Central memory CD8-positive, alpha-beta T cell (primary cell): ENCODE measurements around the gene GLE1.
A peak's percentile ranks its signal among the peaks of the same experiment; 100 is the strongest.
"Not testable (repeated sequence)": the region's sequence is repeated elsewhere in the genome, so short reads cannot be mapped to it uniquely, and the experiment has no call there.

Source experiments
- ATAC-seq: fragments of 150-1000 bp; cut with Tn5 transposase; replicated peaks from 2 replicates; pipeline ENCODE4 v1.10.0; 2022; ENCODE audit warnings: mild to moderate bottlenecking, moderate FRiP score, moderate number of reproducible peaks; ENCODE audit not compliant: poor library complexity, severe bottlenecking; ENCODE audit errors: extremely low read depth
- DNase-seq, 2 donors: peaks; one replicate each; pipeline ENCODE4 v3.0.0; 2021; ENCODE audit warnings: low spot score in 2 of 2
- H3K27ac Mint-ChIP-seq: one replicate; pipeline ENCODE4 v1.8.0; 2022; ENCODE audit warnings: low read depth, mild to moderate bottlenecking, moderate library complexity, mixed read lengths
- H3K27me3 Mint-ChIP-seq: one replicate; pipeline ENCODE4 v1.8.0; 2022; ENCODE audit warnings: mixed read lengths
- H3K36me3 Mint-ChIP-seq: one replicate; pipeline ENCODE4 v1.8.0; 2022; ENCODE audit warnings: mild to moderate bottlenecking, moderate library complexity, mixed read lengths; ENCODE audit not compliant: insufficient read depth
- H3K4me1 Mint-ChIP-seq: one replicate; pipeline ENCODE4 v1.8.0; 2022; ENCODE audit warnings: mixed read lengths
- H3K4me3 Mint-ChIP-seq: one replicate; pipeline ENCODE4 v1.8.0; 2022; ENCODE audit warnings: mild to moderate bottlenecking, moderate library complexity, mixed read lengths
- H3K9me3 Mint-ChIP-seq: one replicate; pipeline ENCODE4 v1.8.0; 2022; ENCODE audit warnings: mixed read lengths

The GLE1 gene

DNA sequence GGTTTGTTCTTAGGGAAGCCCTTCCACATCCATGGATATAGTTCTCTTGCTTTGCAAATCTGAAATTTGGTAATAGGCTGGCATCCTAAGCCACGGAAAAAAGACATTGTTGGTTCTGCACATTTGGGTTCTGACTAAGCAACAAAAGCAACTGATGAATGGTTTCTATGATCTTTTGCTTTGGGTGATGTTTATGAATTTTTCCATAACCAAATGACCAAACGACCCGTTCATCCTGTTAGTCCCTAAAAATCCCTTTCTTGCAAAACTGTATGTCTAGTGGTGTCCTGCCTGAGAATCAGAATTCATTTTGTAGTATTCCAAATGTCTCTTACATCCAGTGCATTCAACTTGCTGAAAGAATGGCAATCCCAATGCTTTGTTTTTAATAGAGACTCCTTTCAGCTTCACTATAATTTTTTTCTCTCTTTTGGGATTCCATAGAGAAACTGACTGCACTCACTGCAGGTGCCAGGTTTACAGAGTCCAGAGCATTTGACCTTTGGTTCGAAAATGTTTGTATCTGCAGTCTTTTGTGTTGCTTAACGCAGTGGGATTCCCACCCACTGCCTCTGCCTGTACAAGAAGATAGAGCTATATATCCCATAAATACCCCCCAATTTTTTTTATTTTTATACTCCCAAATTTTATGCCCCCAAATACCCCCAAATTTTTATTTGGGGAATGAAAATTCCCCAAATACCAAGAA lies 52.6 kb downstream of the GLE1 start:
- H3K4me3 Mint-ChIP-seq, result no peak overlapping the region

DNA sequence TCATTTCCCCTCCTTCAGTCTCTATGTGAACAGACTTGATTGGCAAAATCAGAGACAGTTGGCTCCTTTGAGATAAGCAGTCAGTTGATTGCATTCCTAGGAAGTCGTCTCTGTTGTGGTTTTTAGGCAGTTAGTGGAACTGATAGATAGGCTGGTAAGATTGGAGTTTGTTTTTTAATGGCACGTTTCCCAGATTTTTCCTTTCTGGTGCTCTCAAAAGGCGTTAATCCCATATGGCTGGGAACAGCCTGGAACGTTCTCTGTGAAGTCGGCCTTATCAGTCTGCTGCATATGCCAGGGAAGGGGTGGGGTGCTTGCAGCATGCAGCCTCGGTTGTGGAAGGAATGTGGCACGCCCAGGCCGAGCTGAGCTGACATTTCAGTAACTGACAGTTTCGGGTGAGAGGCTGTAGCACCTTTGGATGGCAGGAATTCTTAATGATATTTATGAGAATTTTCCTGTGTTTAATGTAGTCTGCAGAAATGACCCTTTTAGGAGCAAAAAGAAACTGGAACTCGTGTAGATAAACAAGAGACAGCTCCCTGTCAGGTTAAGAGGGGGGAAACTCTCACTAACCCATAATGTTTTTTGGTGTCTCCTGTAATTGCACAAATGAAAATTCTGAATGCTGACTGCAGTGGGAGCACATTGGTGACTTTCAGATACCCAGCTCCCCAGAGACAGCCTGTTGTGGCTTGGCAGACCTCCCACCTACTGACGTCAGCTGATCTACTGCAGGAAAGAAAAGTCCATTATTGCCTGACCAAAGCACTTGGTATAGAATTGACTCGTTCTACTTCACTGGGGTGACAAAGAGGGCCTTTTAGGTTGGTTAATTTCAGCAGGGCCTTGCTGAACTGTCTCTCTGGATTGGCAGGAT lies 54.2 kb downstream of the GLE1 start:
- no peaks in the 10 kb centered on the region for H3K9me3 Mint-ChIP-seq
- peak overlapping the region; percentile 53 for H3K27ac Mint-ChIP-seq
- DNase-seq (peak in 1 of 2 donors; percentile 26), ATAC-seq (peak; percentile 67)
- H3K27me3 Mint-ChIP-seq, result no peaks in the 10 kb centered on the region
- peak overlapping the region; percentile 19 for H3K4me3 Mint-ChIP-seq
- H3K4me1 Mint-ChIP-seq, result peaks cover 27% of the 10 kb centered on the region
- peaks cover 4% of the 10 kb centered on the region for H3K36me3 Mint-ChIP-seq

More for the DNA sequence above, 52.6 kb downstream of the GLE1 start:
- Mint-ChIP-seq H3K36me3 (peaks cover 1% of the 10 kb centered on the region), H3K9me3 (no peaks in the 10 kb centered on the region), H3K27ac (no peak overlapping the region), H3K27me3 (no peaks in the 10 kb centered on the region), H3K4me1 (peaks cover 28% of the 10 kb centered on the region)
- ATAC-seq (no peak), DNase-seq (no peak)

- peaks cover 38% of the 10 kb centered on the region for H3K36me3 Mint-ChIP-seq
- peak overlapping the region; percentile 22 for H3K27ac Mint-ChIP-seq
Measured at GRCh38 chr9:128565578-128565977, 61.1 kb downstream of the GLE1 start.

DNA sequence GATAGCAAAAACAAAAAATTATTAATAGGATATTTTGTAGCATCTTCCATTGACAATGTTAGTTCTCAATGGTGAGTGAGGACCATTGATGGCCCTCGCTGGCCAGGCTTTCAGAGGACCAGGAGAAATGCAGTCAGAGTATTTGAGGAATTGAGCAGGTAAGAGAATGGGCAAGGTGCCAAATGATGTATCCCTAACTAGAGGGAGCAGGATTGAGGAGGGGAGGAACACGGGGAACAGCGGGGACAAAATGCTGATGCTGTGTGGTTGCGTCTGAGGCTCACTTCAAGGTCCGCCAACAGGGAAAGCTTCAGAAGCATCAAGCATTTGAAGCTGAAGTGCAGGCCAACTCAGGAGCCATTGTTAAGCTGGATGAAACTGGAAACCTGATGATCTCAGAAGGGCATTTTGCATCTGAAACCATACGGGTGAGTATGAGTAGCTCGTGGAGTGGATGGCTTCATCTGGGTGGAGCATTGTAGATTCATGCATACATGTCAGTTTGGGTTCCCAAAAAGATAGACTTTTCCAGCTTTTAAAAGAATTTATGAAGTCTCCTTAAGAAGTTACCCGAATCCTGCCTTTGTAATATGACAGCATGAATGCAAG lies 64.1 kb downstream of the GLE1 start:
- Mint-ChIP-seq H3K27me3 (no peaks in the 10 kb centered on the region), H3K27ac (no peak overlapping the region), H3K4me3 (no peak overlapping the region), H3K36me3 (peaks cover 43% of the 10 kb centered on the region), H3K4me1 (peaks cover 31% of the 10 kb centered on the region), H3K9me3 (no peaks in the 10 kb centered on the region)
- ATAC-seq (no peak), DNase-seq (no peak)

More at GRCh38 chr9:128565578-128565977, 61.1 kb downstream of the GLE1 start:
- H3K27me3 Mint-ChIP-seq, result no peaks in the 10 kb centered on the region
- DNase-seq (no peak), ATAC-seq (no peak)
- H3K4me1 Mint-ChIP-seq, result peaks cover 29% of the 10 kb centered on the region
- H3K9me3 Mint-ChIP-seq, result no peaks in the 10 kb centered on the region
- no peak overlapping the region for H3K4me3 Mint-ChIP-seq

DNA sequence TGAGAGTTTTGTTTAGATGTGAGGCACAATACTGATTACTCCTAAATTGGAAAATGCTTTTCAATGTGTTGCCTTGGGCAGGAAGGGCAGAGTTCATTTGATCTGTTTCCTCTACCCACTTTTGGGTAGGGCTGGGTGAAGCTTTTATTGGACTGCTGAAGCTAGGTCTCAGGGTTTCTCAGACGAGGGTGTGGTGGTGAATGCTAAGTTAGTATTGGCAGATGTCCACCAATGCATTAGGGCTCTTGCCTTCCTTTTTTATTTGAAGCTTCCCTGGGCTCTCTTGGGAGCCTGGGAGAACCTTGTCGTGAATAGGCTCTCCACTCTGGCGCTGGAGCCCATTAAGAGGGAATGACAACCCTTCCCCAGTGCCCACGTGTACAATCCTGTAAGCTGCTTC lies 71.0 kb downstream of the GLE1 start:
- Mint-ChIP-seq H3K4me1 (peaks cover 7% of the 10 kb centered on the region), H3K4me3 (no peak overlapping the region), H3K36me3 (peaks cover 67% of the 10 kb centered on the region), H3K9me3 (no peaks in the 10 kb centered on the region), H3K27me3 (no peaks in the 10 kb centered on the region), H3K27ac (no peak overlapping the region)
- DNase-seq (no peak), ATAC-seq (no peak)

- H3K27me3 Mint-ChIP-seq, result no peaks in the 10 kb centered on the region
- DNase-seq (no peak), ATAC-seq (no peak)
- H3K9me3 Mint-ChIP-seq, result no peaks in the 10 kb centered on the region
- no peak overlapping the region for H3K27ac Mint-ChIP-seq
- H3K4me3 Mint-ChIP-seq, result no peak overlapping the region
- H3K36me3 Mint-ChIP-seq, result peaks cover 68% of the 10 kb centered on the region
- peaks cover 7% of the 10 kb centered on the region for H3K4me1 Mint-ChIP-seq
Measured at GRCh38 chr9:128575916-128576315, 71.4 kb downstream of the GLE1 start.

- Mint-ChIP-seq H3K9me3 (no peaks in the 10 kb centered on the region), H3K27me3 (no peaks in the 10 kb centered on the region), H3K4me1 (peaks cover 3% of the 10 kb centered on the region), H3K4me3 (no peak overlapping the region), H3K36me3 (peaks cover 73% of the 10 kb centered on the region), H3K27ac (peak overlapping the region; percentile 65)
- DNase-seq (no peak), ATAC-seq (no peak)
Measured at GRCh38 chr9:128577206-128577605, 72.7 kb downstream of the GLE1 start.

DNA sequence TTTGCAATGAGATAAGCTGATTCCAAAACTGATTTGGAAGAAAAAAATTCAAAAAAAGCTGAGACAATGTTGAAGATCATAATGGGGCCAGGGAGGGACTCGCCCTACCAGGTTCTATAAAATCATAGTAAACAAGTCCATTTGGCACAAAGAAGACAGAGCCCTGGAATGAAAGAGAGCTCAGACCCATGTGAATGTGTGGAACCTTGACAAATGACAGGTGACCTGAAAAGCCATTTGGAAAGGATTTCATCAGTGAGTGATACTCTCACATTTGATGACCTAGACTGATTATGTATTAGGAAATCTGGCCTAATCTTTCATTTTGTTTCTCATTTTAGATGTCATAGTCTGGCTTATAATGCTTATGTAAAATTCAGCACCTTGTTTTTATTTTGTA lies 74.7 kb downstream of the GLE1 start:
- DNase-seq (no peak), ATAC-seq (no peak)
- Mint-ChIP-seq H3K27me3 (no peaks in the 10 kb centered on the region), H3K27ac (peak overlapping the region; percentile 29), H3K4me3 (no peak overlapping the region), H3K9me3 (no peaks in the 10 kb centered on the region), H3K4me1 (no peaks in the 10 kb centered on the region), H3K36me3 (peaks cover 89% of the 10 kb centered on the region)

GRCh38 chr9:128580731-128581130 lies 76.2 kb downstream of the GLE1 start:
- ATAC-seq, result no peak
- no peaks in the 10 kb centered on the region for H3K9me3 Mint-ChIP-seq
- no peak for DNase-seq
- no peak overlapping the region for H3K4me3 Mint-ChIP-seq
- no peak overlapping the region for H3K27ac Mint-ChIP-seq
- H3K4me1 Mint-ChIP-seq, result no peaks in the 10 kb centered on the region
- no peaks in the 10 kb centered on the region for H3K27me3 Mint-ChIP-seq
- H3K36me3 Mint-ChIP-seq, result peaks cover 90% of the 10 kb centered on the region

DNA sequence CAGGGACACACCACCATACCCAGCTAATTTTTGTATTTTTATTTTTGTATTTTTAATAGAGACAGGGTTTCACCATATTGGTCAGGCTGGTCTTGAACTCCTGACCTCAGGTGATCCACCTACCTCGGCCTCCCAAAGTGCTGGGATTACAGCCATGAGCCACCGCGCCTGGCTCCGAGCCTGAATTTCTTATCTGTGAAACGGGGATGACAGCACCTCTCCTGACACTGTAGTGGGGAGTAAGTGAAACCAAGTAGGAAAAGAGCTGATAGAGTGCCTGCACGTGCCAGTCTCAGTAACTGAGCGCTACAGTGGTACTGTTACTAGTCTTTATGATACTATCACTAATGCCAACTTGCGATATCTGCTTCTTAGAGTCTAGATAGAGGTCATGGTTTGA lies 80.6 kb downstream of the GLE1 start:
- Mint-ChIP-seq H3K27ac (peak overlapping the region; percentile 35), H3K36me3 (peaks cover 88% of the 10 kb centered on the region)
- not testable (repeated sequence) for ATAC-seq, DNase-seq, H3K27me3 Mint-ChIP-seq, H3K4me1 Mint-ChIP-seq, H3K4me3 Mint-ChIP-seq, H3K9me3 Mint-ChIP-seq

DNA sequence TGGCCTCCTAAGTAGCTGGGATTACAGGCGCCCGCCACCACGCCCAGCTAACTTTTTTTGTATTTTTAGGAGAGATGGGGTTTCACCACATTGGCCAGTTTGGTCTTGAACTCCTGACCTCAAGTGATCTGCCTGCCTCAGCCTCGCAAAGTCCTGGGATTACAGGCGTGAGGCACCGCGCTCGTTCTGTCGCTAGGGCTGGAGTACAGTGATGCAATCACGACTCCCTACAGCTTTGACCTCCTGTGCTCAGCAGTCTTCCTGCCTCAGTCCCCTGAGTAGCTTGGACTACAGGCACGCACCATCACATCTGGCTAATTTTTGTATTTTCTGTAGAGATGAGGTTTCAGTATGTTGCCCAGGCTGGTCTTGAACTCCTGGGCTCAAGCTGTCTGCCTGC lies 82.4 kb downstream of the GLE1 start:
- not testable (repeated sequence) for DNase-seq, H3K27me3 Mint-ChIP-seq, H3K27ac Mint-ChIP-seq, H3K9me3 Mint-ChIP-seq, H3K4me3 Mint-ChIP-seq, ATAC-seq, H3K4me1 Mint-ChIP-seq
- H3K36me3 Mint-ChIP-seq, result peaks cover 91% of the 10 kb centered on the region

GRCh38 chr9:128587453-128587852 lies 82.9 kb downstream of the GLE1 start:
- DNase-seq (no peak), ATAC-seq (no peak)
- peaks cover 5% of the 10 kb centered on the region for H3K4me1 Mint-ChIP-seq

More at GRCh38 chr9:128587453-128587852, 82.9 kb downstream of the GLE1 start:
- H3K27ac Mint-ChIP-seq, result no peak overlapping the region
- no peaks in the 10 kb centered on the region for H3K9me3 Mint-ChIP-seq
- H3K36me3 Mint-ChIP-seq, result peaks cover 93% of the 10 kb centered on the region
- no peak overlapping the region for H3K4me3 Mint-ChIP-seq
- H3K27me3 Mint-ChIP-seq, result no peaks in the 10 kb centered on the region
